Measurements from ENCODE around the gene CYP4Z1. TPM values are rescaled to one million over a fixed set of nuclear protein-coding genes. Genes with fewer than 3 reads are reported as not detected.

CYP4Z1 gene
- total and polyA plus RNA-seq, 2 donors (not counting 1 experiment from before 2014, with no cell fraction given) = not detected

GRCh38 chr1:47030170-47030805, 36.7 kb upstream of the CYP4Z1 start:
- no peak for TF ChIP-seq CTCF (IDR thresholded peaks at IDR 0.05)
- no peak for TF ChIP-seq EZH2 (IDR thresholded peaks at IDR 0.05; ENCODE audit: borderline replicate concordance, insufficient read depth, low read depth, low read length, poor library complexity, severe bottlenecking)
- Histone ChIP-seq H3K9ac (ENCODE audit: low read length) (no peak overlapping the region), H3K9me3 (ENCODE audit: control extremely low read depth in 1 of 3, control insufficient read depth in 2 of 3, insufficient read depth in 1 of 3, low read length in 2 of 3) (no peaks in the 10 kb centered on the region), H3K27me3 (replicated peaks in 1 of 4; ENCODE audit: control extremely low read depth in 1 of 4, control insufficient read depth in 3 of 4, insufficient read depth in 4 of 4, low read length in 3 of 4) (no peaks in the 10 kb centered on the region), H3K79me2 (ENCODE audit: control insufficient read depth, insufficient read depth, low read length) (no peaks in the 10 kb centered on the region), H3K4me1 (ENCODE audit: control insufficient read depth in 2 of 2, insufficient read depth in 2 of 2, low read length in 2 of 2) (no peaks in the 10 kb centered on the region), H3K4me3 (ENCODE audit: control extremely low read depth in 1 of 5, extremely low read depth in 1 of 5, insufficient read depth in 1 of 5, low read depth in 2 of 5, low read length in 4 of 5) (no peak overlapping the region), H3K36me3 (replicated peaks in 1 of 2; ENCODE audit: control extremely low read depth in 1 of 2, control insufficient read depth in 1 of 2, extremely low read depth in 1 of 2, insufficient read depth in 2 of 2, low read length in 1 of 2) (no peaks in the 10 kb centered on the region), H2AFZ (ENCODE audit: insufficient read depth, low read depth, low read length, poor library complexity, severe bottlenecking) (no peak overlapping the region), H4K20me1 (ENCODE audit: control insufficient read depth, insufficient read depth, low read length, poor library complexity, severe bottlenecking) (no peaks in the 10 kb centered on the region), H3K4me2 (replicated peaks; ENCODE audit: low read depth, low read length, poor library complexity, severe bottlenecking) (no peak overlapping the region), H3K27ac (ENCODE audit: low read length in 2 of 2) (no peak overlapping the region)
- no peak for DNase-seq
- intact Hi-C loops (cut with micrococcal nuclease) = no loop called here
- Mint-ChIP-seq H3K4me3 (no peak overlapping the region), H3K27ac (no peak overlapping the region), H3K4me1 (no peaks in the 10 kb centered on the region), H3K9me3 (ENCODE audit: insufficient read depth) (no peaks in the 10 kb centered on the region), H3K27me3 (peaks cover 20% of the 10 kb centered on the region)
- ATAC-seq (ENCODE audit: low read depth) = no peak
- 87% methylated on average over 3 of the region's 3 CpGs for WGBS (ENCODE audit: insufficient coverage)
- ChIA-PET CTCF (no interaction called here), POLR2A (no interaction called here)

- Histone ChIP-seq H3K27ac (ENCODE audit: low read length in 2 of 2) (no peak overlapping the region), H3K36me3 (replicated peaks in 1 of 2; ENCODE audit: control extremely low read depth in 1 of 2, control insufficient read depth in 1 of 2, extremely low read depth in 1 of 2, insufficient read depth in 2 of 2, low read length in 1 of 2) (no peaks in the 10 kb centered on the region), H4K20me1 (ENCODE audit: control insufficient read depth, insufficient read depth, low read length, poor library complexity, severe bottlenecking) (no peaks in the 10 kb centered on the region), H3K4me2 (replicated peaks; ENCODE audit: low read depth, low read length, poor library complexity, severe bottlenecking) (no peak overlapping the region), H3K79me2 (ENCODE audit: control insufficient read depth, insufficient read depth, low read length) (no peaks in the 10 kb centered on the region), H3K4me1 (ENCODE audit: control insufficient read depth in 2 of 2, insufficient read depth in 2 of 2, low read length in 2 of 2) (no peaks in the 10 kb centered on the region), H2AFZ (ENCODE audit: insufficient read depth, low read depth, low read length, poor library complexity, severe bottlenecking) (no peak overlapping the region), H3K9ac (ENCODE audit: low read length) (no peak overlapping the region), H3K27me3 (replicated peaks in 1 of 4; ENCODE audit: control extremely low read depth in 1 of 4, control insufficient read depth in 3 of 4, insufficient read depth in 4 of 4, low read length in 3 of 4) (no peaks in the 10 kb centered on the region), H3K9me3 (ENCODE audit: control extremely low read depth in 1 of 3, control insufficient read depth in 2 of 3, insufficient read depth in 1 of 3, low read length in 2 of 3) (no peaks in the 10 kb centered on the region), H3K4me3 (ENCODE audit: control extremely low read depth in 1 of 5, extremely low read depth in 1 of 5, insufficient read depth in 1 of 5, low read depth in 2 of 5, low read length in 4 of 5) (no peak overlapping the region)
- POLR2A ChIA-PET = no interaction called here
- no CpG with 5 or more reads among the region's 3 CpGs for WGBS (ENCODE audit: insufficient coverage)
- no peaks in the 10 kb centered on the region for H3K4me1 Mint-ChIP-seq
- no peaks in the 10 kb centered on the region for H3K9me3 Mint-ChIP-seq (ENCODE audit: insufficient read depth)
- intact Hi-C loops (cut with micrococcal nuclease) = no loop called here
- DNase-seq = no peak
- H3K27me3 Mint-ChIP-seq = peaks cover 15% of the 10 kb centered on the region
- H3K27ac Mint-ChIP-seq = no peak overlapping the region
- TF ChIP-seq EZH2 (IDR thresholded peaks at IDR 0.05; ENCODE audit: borderline replicate concordance, insufficient read depth, low read depth, low read length, poor library complexity, severe bottlenecking) (no peak), CTCF (IDR thresholded peaks at IDR 0.05) (no peak)
- H3K4me3 Mint-ChIP-seq = no peak overlapping the region
- no peak for ATAC-seq (ENCODE audit: low read depth)
- CTCF ChIA-PET = no interaction called here
Measured at GRCh38 chr1:47031059-47031458, 36.0 kb upstream of the CYP4Z1 start.

Measured in B cell (primary cell).